GM19463 (cell line): ENCODE data around the gene BCL2L2.

Experiments used
- ATAC-seq: cut with Tn5 transposase; IDR thresholded peaks from one replicate; pipeline ENCODE4 v1.9.1; 2021; ENCODE audit warnings: mild to moderate bottlenecking, moderate library complexity; ENCODE audit not compliant: unreplicated experiment

Gene BCL2L2

GRCh38 chr14:23352506-23353432 is 46.1 kb downstream of the BCL2L2 start, which contains the start of gene SLC22A17:
SLC22A17 (minus strand) TSS chr14:23352887.
- no peak for ATAC-seq

- ATAC-seq = no peak
Measured at GRCh38 chr14:23353433-23353780, 46.8 kb downstream of the BCL2L2 start.

- ATAC-seq = no peak
Measured at GRCh38 chr14:23354990-23355389, 48.4 kb downstream of the BCL2L2 start.

GRCh38 chr14:23355871-23356435 is 49.3 kb downstream of the BCL2L2 start:
- no peak for ATAC-seq

GRCh38 chr14:23356662-23357061 is 50.0 kb downstream of the BCL2L2 start:
- ATAC-seq = no peak

GRCh38 chr14:23357261-23357660 is 50.6 kb downstream of the BCL2L2 start:
- no peak for ATAC-seq

GRCh38 chr14:23358042-23358441 is 51.4 kb downstream of the BCL2L2 start:
- no peak for ATAC-seq

GRCh38 chr14:23358553-23359166 is 52.0 kb downstream of the BCL2L2 start:
- no peak for ATAC-seq

- ATAC-seq = no peak
Measured at GRCh38 chr14:23359167-23359626, 52.6 kb downstream of the BCL2L2 start.

- ATAC-seq = no peak
Measured at GRCh38 chr14:23359722-23360447, 53.3 kb downstream of the BCL2L2 start.

- no peak for ATAC-seq
Measured at GRCh38 chr14:23360496-23360895, 53.9 kb downstream of the BCL2L2 start.

- no peak for ATAC-seq
Measured at GRCh38 chr14:23361320-23361719, 54.7 kb downstream of the BCL2L2 start.
